ENCODE results near the gene ZNF740. TPM values are rescaled to one million over a fixed set of nuclear protein-coding genes. Genes with fewer than 3 reads are reported as not detected.

Gene ZNF740
- total RNA-seq, 1 donor: 15.2 TPM

GRCh38 chr12:53231921-53232645 is 51.6 kb downstream of the ZNF740 start, which contains the start of gene RARG:
RARG (minus strand) TSS chr12:53232209; CDS start chr12:53227545, 4,664 bp downstream.
- H3K4me3 ChIP-seq (ENCODE audit: low read length): peak within 1 kb of the TSS; percentile 35
- no peaks in the 10 kb centered on the region for H3K27me3 ChIP-seq (ENCODE audit: insufficient read depth, low read length)
- peaks cover 42% of the 10 kb centered on the region for H3K4me1 ChIP-seq (ENCODE audit: insufficient read depth, low read length)
- H3K9me3 ChIP-seq (ENCODE audit: low read depth, low read length): no peaks in the 10 kb centered on the region

GRCh38 chr12:53232646-53233461 is 52.3 kb downstream of the ZNF740 start:
- H3K9me3 ChIP-seq (ENCODE audit: low read depth, low read length): no peaks in the 10 kb centered on the region
- no peaks in the 10 kb centered on the region for H3K27me3 ChIP-seq (ENCODE audit: insufficient read depth, low read length)
- H3K4me3 ChIP-seq (ENCODE audit: low read length): peak overlapping the region; percentile 1
- H3K4me1 ChIP-seq (ENCODE audit: insufficient read depth, low read length): peaks cover 44% of the 10 kb centered on the region

- no peaks in the 10 kb centered on the region for H3K9me3 ChIP-seq (ENCODE audit: low read depth, low read length)
- H3K4me3 ChIP-seq (ENCODE audit: low read length): no peak overlapping the region
- H3K27me3 ChIP-seq (ENCODE audit: insufficient read depth, low read length): no peaks in the 10 kb centered on the region
- H3K4me1 ChIP-seq (ENCODE audit: insufficient read depth, low read length): peaks cover 44% of the 10 kb centered on the region
Measured at GRCh38 chr12:53233671-53234121, 53.2 kb downstream of the ZNF740 start.

- H3K4me1 ChIP-seq (ENCODE audit: insufficient read depth, low read length): peaks cover 44% of the 10 kb centered on the region
- H3K4me3 ChIP-seq (ENCODE audit: low read length): no peak overlapping the region
- H3K27me3 ChIP-seq (ENCODE audit: insufficient read depth, low read length): no peaks in the 10 kb centered on the region
- no peaks in the 10 kb centered on the region for H3K9me3 ChIP-seq (ENCODE audit: low read depth, low read length)
Measured at GRCh38 chr12:53234271-53234914, 53.9 kb downstream of the ZNF740 start.

GRCh38 chr12:53235164-53235563 is 54.6 kb downstream of the ZNF740 start:
- H3K27me3 ChIP-seq (ENCODE audit: insufficient read depth, low read length): no peaks in the 10 kb centered on the region
- H3K4me1 ChIP-seq (ENCODE audit: insufficient read depth, low read length): peaks cover 44% of the 10 kb centered on the region
- no peaks in the 10 kb centered on the region for H3K9me3 ChIP-seq (ENCODE audit: low read depth, low read length)
- H3K4me3 ChIP-seq (ENCODE audit: low read length): no peak overlapping the region

GRCh38 chr12:53235742-53236442 is 55.4 kb downstream of the ZNF740 start:
- H3K4me3 ChIP-seq (ENCODE audit: low read length): no peak overlapping the region

GRCh38 chr12:53236443-53237111 is 56.1 kb downstream of the ZNF740 start:
- Histone ChIP-seq H3K27me3 (ENCODE audit: insufficient read depth, low read length) (no peaks in the 10 kb centered on the region), H3K4me1 (ENCODE audit: insufficient read depth, low read length) (peaks cover 40% of the 10 kb centered on the region), H3K9me3 (ENCODE audit: low read depth, low read length) (no peaks in the 10 kb centered on the region), H3K4me3 (ENCODE audit: low read length) (no peak overlapping the region)

More at GRCh38 chr12:53235742-53236442, 55.4 kb downstream of the ZNF740 start:
- no peaks in the 10 kb centered on the region for H3K9me3 ChIP-seq (ENCODE audit: low read depth, low read length)
- H3K4me1 ChIP-seq (ENCODE audit: insufficient read depth, low read length): peaks cover 44% of the 10 kb centered on the region
- H3K27me3 ChIP-seq (ENCODE audit: insufficient read depth, low read length): no peaks in the 10 kb centered on the region

- Histone ChIP-seq H3K9me3 (ENCODE audit: low read depth, low read length) (no peaks in the 10 kb centered on the region), H3K4me3 (ENCODE audit: low read length) (no peak overlapping the region), H3K27me3 (ENCODE audit: insufficient read depth, low read length) (no peaks in the 10 kb centered on the region), H3K4me1 (ENCODE audit: insufficient read depth, low read length) (peaks cover 18% of the 10 kb centered on the region)
Measured at GRCh38 chr12:53239643-53240258, 59.2 kb downstream of the ZNF740 start.

- Histone ChIP-seq H3K4me3 (ENCODE audit: low read length) (no peak overlapping the region), H3K4me1 (ENCODE audit: insufficient read depth, low read length) (peaks cover 4% of the 10 kb centered on the region), H3K27me3 (ENCODE audit: insufficient read depth, low read length) (no peaks in the 10 kb centered on the region), H3K9me3 (ENCODE audit: low read depth, low read length) (no peaks in the 10 kb centered on the region)
Measured at GRCh38 chr12:53241623-53242412, 61.3 kb downstream of the ZNF740 start.

GRCh38 chr12:53244337-53244736 is 63.8 kb downstream of the ZNF740 start:
- Histone ChIP-seq H3K4me3 (ENCODE audit: low read length) (no peak overlapping the region), H3K4me1 (ENCODE audit: insufficient read depth, low read length) (no peaks in the 10 kb centered on the region), H3K9me3 (ENCODE audit: low read depth, low read length) (no peaks in the 10 kb centered on the region), H3K27me3 (ENCODE audit: insufficient read depth, low read length) (no peaks in the 10 kb centered on the region)
